Activated naive CD8-positive, alpha-beta T cell treated with anti-CD3 and anti-CD28 coated beads, Interleukin-2, amount 10 ng/mL, durations not matched to agents 7 days and 5 days (primary cell): Measurements from ENCODE around the gene KLRF2. TPM values are rescaled to one million over a fixed set of nuclear protein-coding genes. Genes with fewer than 3 reads are reported as not detected.
"Not testable (repeated sequence)": the region's sequence is repeated elsewhere in the genome, so short reads cannot be mapped to it uniquely, and the experiment has no call there.

Experiments
- ATAC-seq: fragments of 150-1000 bp; cut with Tn5 transposase; one replicate; pipeline ENCODE4 v1.10.0; 2021; ENCODE audit warnings: low read depth, moderate library complexity
- POLR2A ChIA-PET: fragments of 350-600 bp; sonication (Branson Sonifier 250); formaldehyde crosslinking; loops from one replicate; lab custom pipeline; 2021; ENCODE audit warnings: antibody characterized with exemption; lab: Charles Lee
- DNase-seq: peaks from one replicate; pipeline ENCODE4 v3.0.0; 2021
- H3K27ac Mint-ChIP-seq: one replicate; pipeline ENCODE4 v1.8.0; 2022; ENCODE audit warnings: mild to moderate bottlenecking, mixed read lengths
- H3K27me3 Mint-ChIP-seq: one replicate; pipeline ENCODE4 v1.8.0; 2022; ENCODE audit warnings: mild to moderate bottlenecking, moderate library complexity, mixed read lengths
- H3K36me3 Mint-ChIP-seq: one replicate; pipeline ENCODE4 v1.8.0; 2021; ENCODE audit warnings: mild to moderate bottlenecking, mixed read lengths
- H3K4me1 Mint-ChIP-seq: one replicate; pipeline ENCODE4 v1.8.0; 2021; ENCODE audit warnings: mixed read lengths
- H3K4me3 Mint-ChIP-seq: one replicate; pipeline ENCODE4 v1.8.0; 2022; ENCODE audit warnings: mild to moderate bottlenecking, moderate library complexity, mixed read lengths
- H3K9me3 Mint-ChIP-seq: one replicate; pipeline ENCODE4 v1.8.0; 2021; ENCODE audit warnings: mixed read lengths
- total RNA-seq, 2 experiments: library from RNA; stranded (reverse); gene quantifications; one replicate each; pipeline ENCODE4 v1.2.3, GENCODE V29; 2021

The KLRF2 gene
- total RNA-seq, 2 experiments from 2014 or later, result 0.58 to 0.74 TPM

DNA sequence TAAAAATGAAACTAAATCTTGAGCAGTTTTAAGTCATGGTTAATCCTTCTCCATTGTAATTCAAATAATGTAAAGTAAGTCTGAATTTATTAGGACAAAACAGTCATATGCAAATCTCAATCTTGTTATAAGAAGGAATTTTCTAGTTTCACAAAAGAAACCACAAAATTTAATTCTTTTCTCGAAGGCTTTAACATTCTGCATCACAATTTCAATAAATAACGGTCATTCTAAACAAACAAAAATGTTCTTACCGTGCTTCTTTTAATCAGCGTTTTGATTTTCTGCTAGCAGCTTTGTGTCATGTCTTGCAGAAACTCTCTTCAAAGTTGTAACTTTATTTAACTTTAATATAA is 12.4 kb upstream of the KLRF2 start:
- Mint-ChIP-seq H3K4me1 (peaks cover 23% of the 10 kb centered on the region), H3K4me3 (peak overlapping the region; percentile 85)

DNA sequence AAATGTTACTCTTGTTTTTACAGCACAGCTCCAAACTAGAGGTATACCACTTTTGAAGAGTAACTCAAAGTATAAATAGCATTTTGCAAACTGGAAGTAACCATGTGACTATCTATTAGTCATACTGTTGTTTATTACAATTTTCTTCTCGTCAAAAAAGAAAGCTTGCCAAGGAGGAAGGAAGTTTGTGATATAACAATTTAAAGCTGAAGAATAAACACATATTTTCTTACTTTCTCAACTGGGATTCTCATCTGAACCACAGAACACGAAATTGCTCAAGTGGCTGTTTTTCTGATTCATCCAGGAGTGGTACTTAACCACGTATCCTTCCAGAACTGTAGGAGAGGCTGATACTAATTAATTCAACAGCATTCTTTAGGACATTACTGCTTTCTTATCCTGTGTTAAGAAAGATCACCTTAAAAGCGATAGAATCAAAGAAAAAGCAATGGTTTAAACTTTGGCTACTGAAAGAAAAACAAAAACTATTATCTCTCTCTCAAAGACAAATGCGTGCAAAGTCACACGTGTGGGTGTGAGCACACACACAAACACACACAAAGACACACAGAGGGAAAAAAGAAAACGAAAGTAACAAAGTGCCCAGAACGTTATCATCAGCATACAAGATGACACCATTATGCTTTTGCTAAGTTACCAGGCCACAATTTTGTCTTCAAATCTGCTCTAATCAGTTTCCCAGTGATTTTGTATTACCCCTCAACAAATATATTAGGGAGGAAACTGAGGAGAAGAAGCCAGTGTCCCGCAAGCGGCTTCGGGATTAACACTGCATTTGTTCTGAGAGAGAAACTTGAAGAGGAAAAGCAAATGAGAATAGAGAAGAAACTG is 11.8 kb upstream of the KLRF2 start, which contains the start of gene CLEC2B:
TSS of gene CLEC2B (minus strand) at position 48 of the 855 bp plus-strand sequence.
- H3K27me3 Mint-ChIP-seq, result no peaks in the 10 kb centered on the region
- peaks cover 23% of the 10 kb centered on the region for H3K36me3 Mint-ChIP-seq
- H3K4me1 Mint-ChIP-seq, result peaks cover 18% of the 10 kb centered on the region
- H3K27ac Mint-ChIP-seq, result peak within 1 kb of the TSS; percentile 92
- peak within 1 kb of the TSS; percentile 85 for H3K4me3 Mint-ChIP-seq
- peak; percentile 58 for ATAC-seq
- POLR2A ChIA-PET, result interaction anchor here (0.6 to 7.2 kb wide), 19 partner anchors 18 to 689 kb away, joined by 3 to 209 read pairs (median 3); partner anchors contain the start of genes CD69 and CLEC2D
- no peak for DNase-seq
- H3K9me3 Mint-ChIP-seq, result peaks cover 1% of the 10 kb centered on the region

More for the DNA sequence above, 12.4 kb upstream of the KLRF2 start:
- POLR2A ChIA-PET, result interaction anchor here (0.7 to 7.2 kb wide), 21 partner anchors 18 to 690 kb away, joined by 3 to 209 read pairs (median 3); partner anchors contain the start of genes CD69 and CLEC2D
- peak overlapping the region; percentile 92 for H3K27ac Mint-ChIP-seq
- ATAC-seq (no peak), DNase-seq (no peak)
- H3K27me3 Mint-ChIP-seq, result no peaks in the 10 kb centered on the region
- H3K36me3 Mint-ChIP-seq, result peaks cover 28% of the 10 kb centered on the region
- peaks cover 4% of the 10 kb centered on the region for H3K9me3 Mint-ChIP-seq

DNA sequence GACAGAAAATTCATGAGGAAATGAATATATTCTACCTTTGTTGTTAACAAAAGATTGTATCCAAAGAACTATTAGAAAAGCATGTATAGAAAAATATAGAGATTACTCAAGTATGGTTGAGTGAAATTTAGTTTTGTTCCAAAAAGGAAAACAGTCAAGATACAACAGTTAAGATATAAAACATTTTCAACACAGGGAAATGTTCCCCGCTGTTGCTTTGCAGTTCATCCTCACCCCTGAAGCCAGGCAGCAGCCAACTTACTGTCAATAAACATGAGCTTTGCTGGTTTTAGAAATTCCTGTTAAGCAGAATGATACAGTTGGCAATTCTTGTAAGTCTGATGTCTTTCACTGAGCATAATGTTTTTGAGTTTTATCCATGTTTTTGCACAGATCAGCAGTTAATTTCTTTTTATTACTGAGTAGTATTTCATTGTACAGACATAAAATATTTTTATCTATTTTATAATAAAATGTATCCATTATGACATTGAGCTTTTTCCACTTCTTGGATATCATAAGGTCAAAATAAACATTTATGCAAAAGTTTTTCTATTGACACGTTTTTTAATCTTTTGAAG is 10.9 kb upstream of the KLRF2 start:
- H3K27me3 Mint-ChIP-seq, result no peaks in the 10 kb centered on the region
- POLR2A ChIA-PET, result interaction anchor here (0.6 to 1.5 kb wide), 6 partner anchors 10 to 197 kb away, joined by 3 to 11 read pairs (median 4); no protein-coding TSS in a partner anchor
- H3K4me1 Mint-ChIP-seq, result peaks cover 14% of the 10 kb centered on the region
- DNase-seq (no peak), ATAC-seq (no peak)
- peaks cover 21% of the 10 kb centered on the region for H3K36me3 Mint-ChIP-seq
- peaks cover 4% of the 10 kb centered on the region for H3K9me3 Mint-ChIP-seq
- H3K4me3 Mint-ChIP-seq, result peak overlapping the region; percentile 85
- peak overlapping the region; percentile 92 for H3K27ac Mint-ChIP-seq

DNA sequence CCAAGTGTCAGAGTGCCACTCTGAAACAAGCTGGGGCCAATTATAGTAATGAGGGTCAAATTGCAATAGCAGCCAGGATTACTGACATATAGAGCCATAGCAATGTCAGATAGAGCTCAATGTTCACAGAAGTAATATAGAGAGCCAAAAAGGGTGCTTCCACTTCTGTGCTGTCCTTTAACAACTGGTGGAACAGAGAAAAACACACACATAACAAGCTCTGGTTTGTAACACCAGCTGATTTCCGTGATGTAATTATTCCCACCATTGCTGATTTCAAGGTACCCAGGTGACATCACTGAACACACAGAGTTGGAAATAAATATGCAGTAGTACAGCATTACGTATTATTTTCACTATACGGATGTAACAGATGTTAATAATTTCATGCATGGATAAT is 9.1 kb upstream of the KLRF2 start:
- no peak for ATAC-seq
- Mint-ChIP-seq H3K4me1 (peaks cover 12% of the 10 kb centered on the region), H3K9me3 (peaks cover 8% of the 10 kb centered on the region)

DNA sequence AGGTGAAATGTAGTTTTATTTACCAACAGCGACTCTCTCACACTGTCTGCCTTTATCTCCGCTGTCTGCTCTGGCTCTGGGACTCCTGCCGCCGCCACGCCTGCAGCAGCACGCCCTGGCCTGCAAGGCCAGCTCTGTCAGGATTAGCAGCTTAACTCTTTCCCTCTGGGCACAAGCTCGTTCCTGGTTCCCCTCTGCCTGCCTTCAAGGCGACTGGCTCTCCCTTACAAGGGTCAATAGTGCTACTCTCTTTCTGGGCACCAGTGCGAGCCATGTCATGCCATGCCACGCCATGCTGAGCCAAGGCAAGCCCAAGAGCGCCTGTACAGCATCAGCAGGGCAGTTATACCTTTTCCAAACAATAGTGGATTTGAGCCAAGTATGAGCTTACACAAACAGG is 8.5 kb upstream of the KLRF2 start:
- Mint-ChIP-seq H3K27me3 (no peaks in the 10 kb centered on the region), H3K4me1 (peaks cover 12% of the 10 kb centered on the region), H3K36me3 (peaks cover 11% of the 10 kb centered on the region), H3K27ac (no peak overlapping the region), H3K4me3 (no peak overlapping the region), H3K9me3 (peaks cover 8% of the 10 kb centered on the region)
- POLR2A ChIA-PET, result interaction anchor here (1.1 to 2.5 kb wide), 3 partner anchors 34 to 58 kb away, joined by 3 to 7 read pairs (median 3); no protein-coding TSS in a partner anchor
- DNase-seq (no peak), ATAC-seq (no peak)

More for the DNA sequence above, 9.1 kb upstream of the KLRF2 start:
- POLR2A ChIA-PET, result interaction anchor here (0.8 to 2.5 kb wide), 4 partner anchors 16 to 58 kb away, joined by 3 to 7 read pairs (median 4); no protein-coding TSS in a partner anchor
- H3K27ac Mint-ChIP-seq, result no peak overlapping the region
- H3K4me3 Mint-ChIP-seq, result no peak overlapping the region
- peaks cover 14% of the 10 kb centered on the region for H3K36me3 Mint-ChIP-seq
- no peaks in the 10 kb centered on the region for H3K27me3 Mint-ChIP-seq
- DNase-seq, result no peak

DNA sequence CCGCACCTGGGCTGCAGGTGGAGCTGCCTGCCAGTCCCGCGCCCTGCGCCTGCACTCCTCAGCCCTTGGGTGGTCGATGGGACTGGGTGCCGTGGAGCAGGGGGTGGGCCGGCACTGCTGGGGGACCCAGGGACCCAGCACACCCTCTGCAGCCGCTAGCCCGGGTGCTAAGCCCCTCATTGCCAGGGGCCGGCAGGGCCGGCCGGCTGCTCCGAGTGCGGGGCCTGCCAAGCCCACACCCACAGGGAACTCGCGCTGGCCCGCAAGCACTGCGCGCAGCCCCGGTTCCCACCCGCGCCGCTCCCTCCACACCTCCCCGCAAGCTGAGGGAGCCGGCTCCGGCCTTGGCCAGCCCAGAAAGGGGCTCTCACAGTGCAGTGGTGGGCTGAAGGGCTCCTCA is 5.2 kb upstream of the KLRF2 start:
- Mint-ChIP-seq H3K4me1 (peaks cover 14% of the 10 kb centered on the region), H3K36me3 (peaks cover 13% of the 10 kb centered on the region)
- H3K9me3 Mint-ChIP-seq, H3K4me3 Mint-ChIP-seq, POLR2A ChIA-PET, H3K27ac Mint-ChIP-seq, H3K27me3 Mint-ChIP-seq, ATAC-seq, DNase-seq: not testable (repeated sequence)

GRCh38 chr12:9880532-9881078 is 684 bp upstream of the KLRF2 start:
- Mint-ChIP-seq H3K4me1 (peaks cover 17% of the 10 kb centered on the region), H3K9me3 (peaks cover 3% of the 10 kb centered on the region), H3K27ac (no peak overlapping the region), H3K27me3 (no peaks in the 10 kb centered on the region), H3K4me3 (peak overlapping the region; percentile 1), H3K36me3 (peaks cover 11% of the 10 kb centered on the region)
- POLR2A ChIA-PET, result interaction anchor here (0.7 kb wide), 1 partner anchor 10 kb away, joined by 3 read pairs; no protein-coding TSS in a partner anchor
- no peak for ATAC-seq
- no peak for DNase-seq

- Mint-ChIP-seq H3K27me3 (no peaks in the 10 kb centered on the region), H3K4me1 (peaks cover 19% of the 10 kb centered on the region), H3K4me3 (no peak overlapping the region), H3K36me3 (peaks cover 16% of the 10 kb centered on the region), H3K9me3 (peaks cover 5% of the 10 kb centered on the region), H3K27ac (no peak overlapping the region)
- ATAC-seq, result no peak
- no peak for DNase-seq
- POLR2A ChIA-PET, result no interaction called here
Observed at GRCh38 chr12:9881988-9882387, 699 bp downstream of the KLRF2 start.

DNA sequence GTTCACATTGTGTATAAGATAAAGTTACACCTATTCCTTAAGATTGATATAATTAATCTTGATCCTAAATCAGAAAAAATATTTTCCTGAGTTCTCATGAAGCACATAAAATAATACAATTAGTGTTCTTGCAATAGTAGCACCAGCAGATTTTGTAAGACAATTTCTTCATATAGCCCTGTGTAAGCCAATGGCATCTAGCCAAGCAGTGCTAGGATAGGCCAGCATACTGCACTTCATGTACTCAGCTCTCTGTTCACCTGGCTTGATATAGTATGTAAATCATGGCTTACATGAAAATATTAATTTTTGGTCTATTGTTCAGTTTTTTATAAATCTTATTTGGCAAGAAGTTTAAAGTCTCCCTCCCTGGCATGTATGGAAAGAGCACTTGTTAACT is 1.9 kb downstream of the KLRF2 start:
- no peak for DNase-seq
- Mint-ChIP-seq H3K4me1 (peaks cover 21% of the 10 kb centered on the region), H3K27me3 (no peaks in the 10 kb centered on the region), H3K27ac (no peak overlapping the region), H3K36me3 (peaks cover 16% of the 10 kb centered on the region), H3K4me3 (no peak overlapping the region), H3K9me3 (peaks cover 5% of the 10 kb centered on the region)
- no peak for ATAC-seq
- POLR2A ChIA-PET, result no interaction called here

DNA sequence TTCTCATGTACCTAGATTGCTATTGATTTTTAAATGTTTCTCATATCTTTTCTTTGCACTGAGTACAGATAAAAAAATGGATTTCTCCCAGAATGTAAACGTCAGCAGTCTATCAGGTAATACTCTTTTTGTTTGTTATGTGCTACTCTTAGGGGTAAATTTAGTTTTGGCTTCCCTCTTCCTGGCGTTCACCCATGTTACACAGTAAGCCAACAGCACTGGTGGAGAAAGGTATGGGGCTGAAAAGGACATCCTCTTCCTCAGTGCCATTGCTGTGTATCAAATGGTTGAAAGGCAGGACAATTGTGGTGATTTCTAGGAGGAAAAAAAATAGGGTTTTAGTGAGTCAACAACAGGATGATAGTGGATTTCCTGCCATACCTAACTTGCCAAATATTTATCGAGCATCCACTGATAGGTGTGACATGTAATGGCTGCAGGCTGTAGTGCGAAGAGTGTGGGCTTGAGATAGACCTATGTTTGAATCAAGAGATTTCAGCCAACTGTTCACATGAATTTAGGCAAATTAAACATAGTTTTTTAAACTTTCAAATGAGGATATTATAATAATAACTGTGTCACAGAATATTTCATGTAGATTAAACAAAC is 7.5 kb downstream of the KLRF2 start:
- Mint-ChIP-seq H3K4me1 (peaks cover 16% of the 10 kb centered on the region), H3K9me3 (peaks cover 8% of the 10 kb centered on the region), H3K27me3 (no peaks in the 10 kb centered on the region), H3K4me3 (peak overlapping the region; percentile 2), H3K27ac (no peak overlapping the region), H3K36me3 (peaks cover 14% of the 10 kb centered on the region)
- DNase-seq, result no peak
- ATAC-seq, result no peak
- POLR2A ChIA-PET, result interaction anchor here (1.0 kb wide), 1 partner anchor 17 kb away, joined by 6 read pairs; no protein-coding TSS in a partner anchor

- H3K36me3 Mint-ChIP-seq, result peaks cover 16% of the 10 kb centered on the region
- peaks cover 17% of the 10 kb centered on the region for H3K4me1 Mint-ChIP-seq
- POLR2A ChIA-PET, result no interaction called here
- no peak overlapping the region for H3K27ac Mint-ChIP-seq
- peaks cover 4% of the 10 kb centered on the region for H3K9me3 Mint-ChIP-seq
- ATAC-seq (no peak), DNase-seq (no peak)
- no peak overlapping the region for H3K4me3 Mint-ChIP-seq
- H3K27me3 Mint-ChIP-seq, result no peaks in the 10 kb centered on the region
Observed at GRCh38 chr12:9895215-9895971, 14.1 kb downstream of the KLRF2 start.

- Mint-ChIP-seq H3K27me3 (no peaks in the 10 kb centered on the region), H3K27ac (no peak overlapping the region), H3K4me3 (no peak overlapping the region), H3K9me3 (peaks cover 5% of the 10 kb centered on the region), H3K36me3 (peaks cover 27% of the 10 kb centered on the region), H3K4me1 (peaks cover 17% of the 10 kb centered on the region)
- ATAC-seq (no peak), DNase-seq (no peak)
- POLR2A ChIA-PET, result no interaction called here
Observed at GRCh38 chr12:9897535-9897934, 16.2 kb downstream of the KLRF2 start.
